Mucosa of stomach (tissue), 1 donor: Measurements from ENCODE around the gene FLRT2.
A peak's percentile ranks its signal among the peaks of the same experiment; 100 is the strongest.

Experiments used
- H3K27me3 ChIP-seq: one replicate; pipeline ENCODE4 v1.7.0; 2013; ENCODE audit warnings: mild to moderate bottlenecking, low read length; ENCODE audit not compliant: control insufficient read depth, insufficient read depth
- H3K36me3 ChIP-seq: one replicate; pipeline ENCODE4 v1.7.0; 2013; ENCODE audit warnings: low read length; ENCODE audit not compliant: control insufficient read depth, insufficient read depth
- H3K4me1 ChIP-seq: one replicate; pipeline ENCODE4 v1.7.0; 2013; ENCODE audit warnings: mild to moderate bottlenecking, low read length; ENCODE audit not compliant: control insufficient read depth, insufficient read depth
- H3K4me3 ChIP-seq: one replicate; pipeline ENCODE4 v1.7.0; 2013; ENCODE audit warnings: low read length
- H3K9ac ChIP-seq: one replicate; pipeline ENCODE4 v1.7.0; 2013; ENCODE audit warnings: mild to moderate bottlenecking, low read length, moderate library complexity
- H3K9me3 ChIP-seq: one replicate; pipeline ENCODE4 v1.7.0; 2013; ENCODE audit warnings: mild to moderate bottlenecking, low read length, moderate library complexity; ENCODE audit not compliant: control insufficient read depth
- donor health status: Pancreatic carcinoma.

FLRT2 gene

DNA sequence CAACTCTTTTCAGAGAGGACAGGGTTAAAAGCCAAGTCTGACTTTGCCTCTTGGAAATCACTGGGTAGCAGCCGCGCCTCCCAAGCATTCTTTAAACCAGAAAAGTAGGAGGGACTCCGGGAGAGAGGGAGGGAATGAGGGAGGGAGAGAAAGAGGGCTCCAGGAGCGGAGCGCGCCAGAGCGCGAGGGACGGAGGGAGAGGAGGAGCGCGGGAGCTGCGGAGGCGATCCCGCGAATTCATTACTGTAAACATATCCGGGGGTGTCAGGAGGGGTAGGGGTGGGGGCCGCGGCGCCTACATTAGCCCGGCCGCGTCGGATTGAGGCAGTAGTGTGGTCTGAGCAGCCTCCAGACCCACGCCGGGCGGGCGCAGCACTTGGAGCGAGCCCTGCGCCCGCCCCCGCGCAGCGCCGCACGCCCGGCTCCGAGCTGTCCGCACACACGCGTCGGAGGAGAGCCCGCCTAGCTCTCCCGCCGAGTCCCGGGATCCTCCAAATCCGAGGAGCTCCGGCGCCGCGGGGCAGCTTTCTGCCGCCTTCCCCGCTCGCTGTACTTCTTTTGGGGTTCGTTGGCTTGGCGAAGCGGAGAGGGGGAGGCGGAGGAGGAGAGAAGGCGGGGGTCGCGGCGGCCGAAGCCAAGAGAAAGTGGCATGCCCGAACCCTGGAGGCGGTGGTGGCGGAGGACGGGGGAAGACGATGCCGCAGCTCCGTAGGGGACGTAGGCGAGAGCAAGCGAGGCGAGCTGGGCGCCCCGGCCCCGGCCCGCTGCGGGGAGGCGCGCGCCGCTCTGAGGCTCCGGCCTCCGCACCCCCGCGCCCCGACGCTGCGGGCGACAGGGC lies 3.3 kb downstream of the FLRT2 start:
- Histone ChIP-seq H3K27me3 (peaks cover 70% of the 10 kb centered on the region), H3K9ac (no peak overlapping the region), H3K4me1 (peaks cover 35% of the 10 kb centered on the region), H3K4me3 (no peak overlapping the region), H3K9me3 (no peaks in the 10 kb centered on the region), H3K36me3 (no peaks in the 10 kb centered on the region)

DNA sequence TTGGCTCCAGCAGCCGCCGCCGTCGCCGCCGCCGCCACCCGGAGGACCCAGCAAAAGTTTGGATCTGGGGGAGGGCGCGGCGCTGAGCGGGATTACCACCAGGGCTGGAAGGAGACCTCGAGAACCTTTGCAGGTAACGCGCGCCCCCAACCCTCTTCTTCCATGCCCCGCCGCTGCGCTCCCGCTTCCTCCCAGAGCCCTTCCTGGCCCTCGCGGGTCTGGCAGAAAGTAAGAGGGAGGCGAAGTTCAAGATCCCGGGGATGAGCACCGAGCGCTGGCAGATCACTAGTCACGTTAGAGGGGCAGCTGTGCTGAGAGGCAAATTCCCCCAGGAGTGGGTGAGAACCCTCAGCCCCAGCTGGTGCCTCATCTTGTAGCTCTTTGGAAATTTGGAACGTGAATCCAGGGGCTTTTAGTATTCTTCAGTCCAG lies 3.9 kb downstream of the FLRT2 start:
- Histone ChIP-seq H3K4me1 (peaks cover 35% of the 10 kb centered on the region), H3K4me3 (no peak overlapping the region), H3K36me3 (no peaks in the 10 kb centered on the region), H3K9ac (peak overlapping the region; percentile 4), H3K27me3 (peaks cover 66% of the 10 kb centered on the region), H3K9me3 (no peaks in the 10 kb centered on the region)

DNA sequence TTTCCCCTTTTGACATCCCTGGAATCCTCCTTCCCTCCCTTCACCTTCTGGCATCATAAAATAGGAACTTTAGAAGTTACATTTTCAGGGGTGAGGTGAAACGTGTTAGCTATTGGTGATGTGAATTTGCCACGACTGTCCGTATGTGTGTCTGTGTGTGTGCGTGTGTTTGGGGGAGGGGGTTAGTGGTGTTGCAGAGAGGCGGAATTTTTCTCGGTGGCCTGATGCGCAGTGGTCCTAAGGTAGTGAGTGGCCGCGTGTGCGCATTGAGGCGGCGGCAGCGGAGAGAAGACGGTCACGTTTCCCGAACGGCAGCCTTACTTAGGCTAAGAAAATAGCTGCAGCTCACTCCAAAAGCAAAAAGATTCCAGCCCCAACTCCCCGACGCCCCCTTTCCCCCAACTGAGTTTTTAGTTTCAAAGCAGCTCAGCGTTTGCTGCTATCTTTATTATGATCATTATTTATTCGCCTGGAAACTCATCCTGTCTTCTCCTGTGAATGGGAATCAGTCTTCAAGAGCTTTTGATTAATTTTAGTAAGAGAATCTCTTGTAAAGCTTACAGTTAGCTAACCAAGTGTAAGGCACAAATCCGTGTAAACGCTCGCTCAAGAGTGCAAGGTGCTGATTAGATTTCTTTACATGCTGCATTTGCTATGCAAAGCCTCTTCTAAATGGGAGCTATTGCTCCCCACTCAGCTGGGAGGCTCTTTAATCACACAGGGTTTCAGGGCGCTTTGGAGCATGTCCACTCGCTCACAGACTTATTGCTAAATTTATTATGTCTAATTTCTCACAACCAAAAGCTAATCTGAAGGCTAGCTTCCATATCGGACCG lies 4.7 kb downstream of the FLRT2 start:
- H3K4me3 ChIP-seq = no peak overlapping the region
- H3K4me1 ChIP-seq = peaks cover 29% of the 10 kb centered on the region
- peak overlapping the region; percentile 4 for H3K9ac ChIP-seq
- no peaks in the 10 kb centered on the region for H3K9me3 ChIP-seq
- peaks cover 58% of the 10 kb centered on the region for H3K27me3 ChIP-seq
- H3K36me3 ChIP-seq = no peaks in the 10 kb centered on the region

DNA sequence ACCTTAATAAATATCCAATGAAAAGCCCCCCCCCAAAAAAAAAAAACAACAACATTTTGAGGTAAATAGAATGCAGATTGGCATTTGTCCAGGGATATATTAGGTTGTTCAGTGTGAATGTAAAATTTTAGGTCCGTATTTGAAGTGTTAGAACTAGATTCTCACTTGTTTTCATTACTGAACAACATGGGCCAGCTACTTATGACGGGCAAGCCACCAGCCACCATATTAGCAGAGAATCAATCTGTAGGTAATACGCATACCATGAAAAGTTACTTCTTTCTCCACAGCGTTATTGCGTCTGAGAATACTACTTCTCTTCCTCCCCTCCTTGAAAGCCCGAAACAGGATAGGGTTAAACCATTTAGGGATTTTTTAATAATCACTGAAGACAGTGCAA lies 5.4 kb downstream of the FLRT2 start:
- Histone ChIP-seq H3K4me3 (no peak overlapping the region), H3K9ac (no peak overlapping the region), H3K27me3 (peaks cover 51% of the 10 kb centered on the region)

DNA sequence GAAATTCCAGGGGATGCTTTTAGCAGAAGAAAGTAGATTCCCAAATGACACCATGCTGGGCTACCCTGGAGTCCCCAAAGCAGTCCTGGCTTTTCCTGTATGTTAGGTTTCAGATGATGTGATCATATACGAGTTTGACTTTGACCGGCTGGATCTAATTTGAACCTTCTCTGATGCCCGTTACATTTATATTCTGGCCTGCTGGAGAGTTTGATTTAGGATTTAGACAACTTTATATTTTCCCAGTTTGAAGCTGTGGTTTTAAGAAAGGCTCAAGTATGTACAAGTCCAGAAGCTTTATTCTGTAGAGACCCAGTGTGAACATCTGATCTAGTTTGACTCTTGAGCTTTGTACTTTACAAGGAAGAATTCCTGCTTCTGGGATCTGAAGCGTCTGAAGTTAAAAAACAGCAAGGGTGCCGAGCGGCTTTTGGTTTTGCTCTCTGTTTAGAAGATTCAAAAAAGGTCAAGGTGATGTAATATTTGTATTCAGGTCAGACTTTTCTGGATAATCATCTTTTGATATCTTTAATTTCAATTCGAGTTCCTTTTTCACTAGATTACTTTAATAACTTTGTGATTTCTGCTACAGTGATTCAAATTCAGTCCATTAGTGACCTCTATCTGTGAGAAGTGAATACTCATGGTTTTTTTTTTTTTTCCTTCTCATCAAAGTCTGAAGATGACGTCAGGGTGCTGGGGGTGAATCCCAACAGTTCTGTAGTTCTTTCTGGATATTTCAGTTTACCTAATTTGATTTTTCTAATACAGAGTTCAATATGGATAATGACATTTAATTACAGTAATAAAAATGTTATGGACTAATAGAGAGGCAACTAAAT lies 6.3 kb downstream of the FLRT2 start:
- Histone ChIP-seq H3K27me3 (peaks cover 43% of the 10 kb centered on the region), H3K4me1 (peaks cover 16% of the 10 kb centered on the region), H3K9ac (no peak overlapping the region), H3K4me3 (no peak overlapping the region), H3K36me3 (no peaks in the 10 kb centered on the region), H3K9me3 (no peaks in the 10 kb centered on the region)

More for the DNA sequence above, 5.4 kb downstream of the FLRT2 start:
- Histone ChIP-seq H3K4me1 (peaks cover 23% of the 10 kb centered on the region), H3K9me3 (no peaks in the 10 kb centered on the region), H3K36me3 (no peaks in the 10 kb centered on the region)

DNA sequence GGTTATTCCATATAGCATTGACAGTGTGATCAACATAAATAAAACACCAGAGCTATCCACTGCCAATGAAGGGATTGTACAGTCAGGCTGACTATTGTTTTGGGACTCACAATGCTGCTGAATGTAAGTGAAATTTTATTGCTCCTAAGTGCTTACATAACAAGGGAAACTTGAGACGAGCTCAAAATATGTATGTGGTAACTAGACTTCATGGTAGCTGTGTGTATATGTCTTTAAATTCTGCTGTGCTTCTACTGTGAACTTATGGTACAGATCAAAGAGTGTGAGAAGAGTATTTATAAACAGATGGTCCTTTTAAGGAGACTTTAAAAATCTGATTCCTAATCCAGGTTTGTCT lies 6.9 kb downstream of the FLRT2 start:
- Histone ChIP-seq H3K4me3 (no peak overlapping the region), H3K36me3 (no peaks in the 10 kb centered on the region), H3K9me3 (no peaks in the 10 kb centered on the region), H3K27me3 (peaks cover 37% of the 10 kb centered on the region), H3K4me1 (peaks cover 11% of the 10 kb centered on the region), H3K9ac (no peak overlapping the region)

DNA sequence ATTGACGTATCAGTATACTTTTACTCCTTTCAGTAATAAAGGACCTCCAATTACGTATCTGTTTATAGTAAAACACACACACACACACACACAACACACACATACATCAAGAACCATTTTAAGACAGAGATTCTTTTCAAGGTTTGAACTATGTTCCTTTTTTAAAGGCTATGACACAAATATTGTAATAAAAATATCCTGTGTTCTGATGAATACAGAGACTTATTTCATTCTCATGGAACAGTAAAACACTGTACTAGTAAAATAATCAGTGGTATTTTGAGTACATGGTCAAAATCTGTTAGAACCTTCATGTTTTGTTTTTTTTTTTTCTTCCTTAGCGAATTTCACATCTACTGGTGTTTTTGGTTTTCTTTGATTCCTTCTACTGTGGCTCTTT lies 7.6 kb downstream of the FLRT2 start:
- H3K27me3 ChIP-seq = peaks cover 29% of the 10 kb centered on the region
- no peaks in the 10 kb centered on the region for H3K9me3 ChIP-seq
- H3K36me3 ChIP-seq = no peaks in the 10 kb centered on the region
- no peak overlapping the region for H3K4me3 ChIP-seq
- H3K9ac ChIP-seq = no peak overlapping the region
- peaks cover 3% of the 10 kb centered on the region for H3K4me1 ChIP-seq

DNA sequence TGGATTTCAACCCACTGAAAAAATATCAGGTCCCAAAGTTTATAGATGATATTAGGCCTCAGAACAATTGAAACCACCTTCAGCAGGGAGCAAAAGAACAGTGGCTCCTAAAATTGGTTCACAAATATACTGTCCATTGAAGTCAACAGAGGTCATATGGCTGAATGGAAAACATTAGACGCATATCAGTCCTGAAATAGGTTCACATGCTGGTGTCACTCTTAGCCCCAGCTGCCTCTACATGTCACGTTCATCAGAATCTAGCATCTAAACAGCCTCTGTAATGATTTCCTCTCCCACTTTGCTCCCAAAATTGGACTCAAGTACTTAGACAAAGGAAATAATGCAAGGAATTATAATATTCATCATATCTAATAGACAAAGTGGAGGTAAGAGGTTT lies 8.7 kb downstream of the FLRT2 start:
- Histone ChIP-seq H3K9me3 (no peaks in the 10 kb centered on the region), H3K27me3 (peaks cover 19% of the 10 kb centered on the region), H3K36me3 (no peaks in the 10 kb centered on the region), H3K9ac (no peak overlapping the region), H3K4me1 (no peaks in the 10 kb centered on the region), H3K4me3 (no peak overlapping the region)

DNA sequence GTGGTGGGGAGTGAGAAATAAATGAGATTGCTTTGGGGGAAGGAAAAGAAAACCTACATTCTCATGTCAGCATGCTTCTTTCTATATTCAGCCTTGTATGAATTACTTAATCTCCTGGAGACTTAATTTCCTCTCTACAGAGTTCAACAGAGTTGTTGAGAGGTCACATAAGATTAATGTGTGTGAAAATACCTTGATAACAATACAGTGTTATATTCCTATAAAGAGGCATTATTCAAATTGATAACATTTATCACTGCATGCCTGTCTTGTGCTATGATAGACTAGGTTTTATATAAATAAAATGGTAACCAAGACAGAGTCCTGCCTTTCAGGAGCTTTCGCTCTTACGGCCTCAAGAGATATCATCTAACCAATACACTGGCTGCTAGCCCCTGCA lies 9.6 kb downstream of the FLRT2 start:
- H3K27me3 ChIP-seq = peaks cover 12% of the 10 kb centered on the region
- no peaks in the 10 kb centered on the region for H3K9me3 ChIP-seq
- no peaks in the 10 kb centered on the region for H3K36me3 ChIP-seq
- no peak overlapping the region for H3K9ac ChIP-seq
- no peaks in the 10 kb centered on the region for H3K4me1 ChIP-seq
- no peak overlapping the region for H3K4me3 ChIP-seq

DNA sequence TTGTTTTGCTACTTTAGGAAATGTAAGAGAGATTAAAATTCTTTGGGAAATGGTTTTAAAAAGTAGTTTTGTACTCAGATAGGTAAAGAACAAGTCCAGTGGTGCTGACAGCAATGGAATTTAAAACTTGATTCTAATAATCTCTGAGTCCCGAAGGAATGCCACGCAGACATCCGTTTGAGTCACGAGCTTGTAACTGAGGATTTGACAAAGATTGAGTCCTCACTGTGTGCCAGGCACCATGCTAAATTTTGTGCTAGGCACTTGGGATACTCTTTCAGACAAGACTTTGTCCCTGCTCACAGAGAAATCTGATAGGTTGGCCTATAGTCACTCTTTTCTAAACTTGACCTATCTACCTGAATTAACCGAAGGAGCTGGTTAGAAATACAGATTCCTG lies 12.7 kb downstream of the FLRT2 start:
- Histone ChIP-seq H3K9ac (no peak overlapping the region), H3K4me1 (no peaks in the 10 kb centered on the region), H3K9me3 (no peaks in the 10 kb centered on the region)

DNA sequence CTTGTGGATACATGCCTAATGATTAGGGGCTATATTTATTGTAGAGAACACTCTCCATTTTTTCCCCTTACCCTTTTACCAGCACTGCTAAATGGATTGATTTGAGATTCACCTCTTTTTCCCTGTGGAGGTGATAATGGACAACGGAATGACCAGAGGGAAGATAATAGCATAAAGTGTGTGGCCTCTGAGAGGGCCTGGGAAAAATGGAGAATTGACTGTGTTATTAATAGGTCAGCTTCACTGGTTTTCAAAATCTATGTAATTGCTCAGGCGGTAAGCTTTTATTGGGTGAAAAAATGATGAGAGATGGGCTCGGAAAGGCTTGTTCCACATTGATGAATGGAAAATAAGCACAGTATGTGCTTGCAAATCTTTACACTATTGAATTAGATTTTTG lies 15.8 kb downstream of the FLRT2 start:
- no peaks in the 10 kb centered on the region for H3K36me3 ChIP-seq
- H3K9ac ChIP-seq = no peak overlapping the region
- no peaks in the 10 kb centered on the region for H3K27me3 ChIP-seq
- H3K4me1 ChIP-seq = peaks cover 4% of the 10 kb centered on the region
- H3K4me3 ChIP-seq = no peak overlapping the region
- no peaks in the 10 kb centered on the region for H3K9me3 ChIP-seq

More for the DNA sequence above, 12.7 kb downstream of the FLRT2 start:
- H3K36me3 ChIP-seq = no peaks in the 10 kb centered on the region
- H3K27me3 ChIP-seq = no peaks in the 10 kb centered on the region
- H3K4me3 ChIP-seq = no peak overlapping the region
